Cardiac muscle cell (in vitro differentiated cells and primary cell): ENCODE measurements around the gene KCNIP4. TPM values are rescaled to one million over a fixed set of nuclear protein-coding genes. Genes with fewer than 3 reads are reported as not detected.

Experiments
- DNase-seq, 2 donors: peaks; one replicate each; pipeline versions ENCODE4 v3.0.0 to v3.0.0-alpha.2; 2010 to 2017; ENCODE audit warnings: low read depth in 1 of 2, low spot score in 1 of 2
- H3K27ac ChIP-seq: fragments of 200-600 bp; sonication (generic); 2 replicates; pipeline ENCODE4 v1.5.1; 2016
- H3K27me3 ChIP-seq: fragments of 200-600 bp; sonication (generic); 2 replicates; pipeline ENCODE4 v1.6.0; 2016; ENCODE audit warnings: control low read depth
- H3K36me3 ChIP-seq: fragments of 200-600 bp; sonication (generic); 2 replicates; pipeline ENCODE4 v1.5.1; 2016; ENCODE audit warnings: control low read depth
- H3K4me1 ChIP-seq: fragments of 200-600 bp; sonication (generic); 2 replicates; pipeline ENCODE4 v1.8.1; 2017; ENCODE audit warnings: low read depth, mild to moderate bottlenecking, mixed run types
- H3K4me3 ChIP-seq: fragments of 200-600 bp; sonication (generic); 2 replicates; pipeline ENCODE4 v1.5.1; 2016; ENCODE audit warnings: mild to moderate bottlenecking
- H3K9me3 ChIP-seq: fragments of 200-600 bp; sonication (generic); 2 replicates; pipeline ENCODE4 v1.5.1; 2017; ENCODE audit warnings: low read depth, mild to moderate bottlenecking, control low read depth
- polyA plus RNA-seq: library from polyadenylated mRNA; unstranded; fragments of >200 nt; fragmentation: Nextera tagmentation; extraction: Ambion mirVana; gene quantifications from 2 replicates; pipeline ENCODE4 v1.2.1, GENCODE V29; 2016
- total RNA-seq: library from RNA; depleted of rRNA; stranded (reverse); fragments of >200 nt; gene quantifications from 2 replicates; pipeline ENCODE4 v1.2.3, GENCODE V29; 2016
- TF ChIP-seq, protein P1 (sequence below): IDR thresholded peaks from 2 replicates; pipeline ENCODE4 v1.5.1; 2012; ENCODE audit warnings: low read depth, mild to moderate bottlenecking, low read length

KCNIP4 gene
- total and polyA plus RNA-seq, 2 experiments from 2014 or later: 14.5 to 15.9 TPM

DNA sequence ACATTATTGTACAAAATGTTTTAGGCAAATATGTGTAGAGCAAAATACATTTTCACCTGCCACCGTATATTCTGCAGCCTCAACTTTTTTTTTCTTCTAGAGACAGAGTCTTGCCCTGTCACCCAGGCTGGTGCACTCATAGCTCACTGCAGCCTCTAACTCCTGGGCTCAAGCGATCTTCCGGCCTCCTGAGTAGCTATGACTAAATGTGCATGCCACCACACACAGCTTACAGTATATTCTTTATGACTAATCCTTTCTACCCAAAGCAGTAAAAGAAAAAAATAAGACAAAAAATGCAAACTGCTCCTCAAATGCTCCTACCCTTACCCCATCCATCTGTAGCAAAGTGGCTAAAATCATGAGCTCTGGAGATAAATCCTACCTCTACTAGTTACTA is 426.3 kb downstream of the KCNIP4 start:
- Histone ChIP-seq H3K9me3 (no peaks in the 10 kb centered on the region), H3K36me3 (no peaks in the 10 kb centered on the region), H3K27ac (no peak overlapping the region), H3K27me3 (no peaks in the 10 kb centered on the region), H3K4me1 (peaks cover 5% of the 10 kb centered on the region), H3K4me3 (no peak overlapping the region)
- TF ChIP-seq, protein P1, sequence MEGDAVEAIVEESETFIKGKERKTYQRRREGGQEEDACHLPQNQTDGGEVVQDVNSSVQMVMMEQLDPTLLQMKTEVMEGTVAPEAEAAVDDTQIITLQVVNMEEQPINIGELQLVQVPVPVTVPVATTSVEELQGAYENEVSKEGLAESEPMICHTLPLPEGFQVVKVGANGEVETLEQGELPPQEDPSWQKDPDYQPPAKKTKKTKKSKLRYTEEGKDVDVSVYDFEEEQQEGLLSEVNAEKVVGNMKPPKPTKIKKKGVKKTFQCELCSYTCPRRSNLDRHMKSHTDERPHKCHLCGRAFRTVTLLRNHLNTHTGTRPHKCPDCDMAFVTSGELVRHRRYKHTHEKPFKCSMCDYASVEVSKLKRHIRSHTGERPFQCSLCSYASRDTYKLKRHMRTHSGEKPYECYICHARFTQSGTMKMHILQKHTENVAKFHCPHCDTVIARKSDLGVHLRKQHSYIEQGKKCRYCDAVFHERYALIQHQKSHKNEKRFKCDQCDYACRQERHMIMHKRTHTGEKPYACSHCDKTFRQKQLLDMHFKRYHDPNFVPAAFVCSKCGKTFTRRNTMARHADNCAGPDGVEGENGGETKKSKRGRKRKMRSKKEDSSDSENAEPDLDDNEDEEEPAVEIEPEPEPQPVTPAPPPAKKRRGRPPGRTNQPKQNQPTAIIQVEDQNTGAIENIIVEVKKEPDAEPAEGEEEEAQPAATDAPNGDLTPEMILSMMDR: no peak
- DNase-seq: no peak

DNA sequence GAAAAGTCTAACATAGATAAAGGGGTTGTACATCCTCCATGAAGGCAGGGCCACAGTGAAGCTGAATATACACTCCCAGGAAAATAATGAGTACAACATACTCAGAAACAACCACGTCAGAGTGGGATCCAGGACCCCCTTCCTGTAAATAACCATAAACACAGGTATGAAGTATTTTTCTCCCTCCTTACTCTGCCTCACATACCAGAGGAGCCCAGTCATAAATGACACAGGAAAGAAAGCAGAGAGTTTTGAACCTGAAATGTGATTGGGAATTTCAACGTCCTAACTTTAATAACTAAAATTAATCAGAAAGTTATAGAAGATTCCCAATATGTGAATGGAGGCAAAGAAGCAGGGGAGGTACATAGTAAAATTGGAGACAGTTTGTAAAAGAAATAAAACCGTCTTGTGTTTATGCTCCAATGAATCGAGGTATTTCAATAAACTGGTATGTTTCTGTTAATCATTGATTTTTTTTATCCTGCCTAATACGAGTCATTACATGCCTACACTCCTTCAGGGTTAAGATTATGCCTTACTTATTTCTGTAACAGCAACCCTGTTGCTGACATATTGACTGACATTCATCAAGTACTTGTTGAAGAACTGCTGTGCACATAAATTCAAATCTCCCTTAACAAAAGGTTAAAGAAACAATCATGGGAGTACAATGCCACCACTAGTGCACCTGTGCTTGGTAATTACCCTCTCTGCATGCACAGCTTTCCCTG is 431.3 kb downstream of the KCNIP4 start:
- TF ChIP-seq, protein P1: no peak
- Histone ChIP-seq H3K27ac (no peak overlapping the region), H3K4me3 (no peak overlapping the region), H3K36me3 (no peaks in the 10 kb centered on the region), H3K9me3 (no peaks in the 10 kb centered on the region), H3K4me1 (peaks cover 20% of the 10 kb centered on the region), H3K27me3 (no peaks in the 10 kb centered on the region)
- DNase-seq: no peak

DNA sequence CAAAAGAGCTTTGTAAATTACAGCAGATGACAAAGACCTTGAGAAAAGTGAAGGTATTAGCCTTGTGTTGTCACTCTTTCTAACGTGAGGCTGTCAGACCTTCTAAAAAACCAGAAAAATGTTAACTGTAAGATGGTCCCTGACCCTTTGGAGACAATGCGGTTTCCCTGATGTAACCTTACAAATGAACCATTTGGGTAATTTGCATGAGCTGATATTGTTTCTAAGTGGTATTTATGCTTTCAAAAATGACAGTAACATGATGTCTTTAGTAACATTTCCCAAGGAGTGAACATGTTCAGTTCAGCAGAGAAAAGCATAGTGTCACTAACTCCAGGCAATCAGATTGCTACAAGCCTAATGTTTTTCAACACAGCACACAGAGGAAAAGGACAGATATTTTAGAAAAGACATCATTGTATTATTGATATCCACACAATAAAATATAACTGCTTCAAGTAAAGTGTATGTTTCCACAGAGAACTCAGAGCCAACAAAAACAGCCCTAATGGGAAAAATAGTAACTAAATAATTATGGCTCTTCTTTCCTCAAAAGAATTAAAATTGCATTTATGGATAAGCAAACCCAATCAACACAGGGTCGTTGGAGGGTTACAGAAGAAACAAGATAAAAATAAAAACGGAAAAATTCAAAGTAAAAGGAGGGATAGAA is 434.4 kb downstream of the KCNIP4 start:
- no peaks in the 10 kb centered on the region for H3K9me3 ChIP-seq
- H3K36me3 ChIP-seq: no peaks in the 10 kb centered on the region
- DNase-seq: no peak
- no peak overlapping the region for H3K4me3 ChIP-seq
- H3K27me3 ChIP-seq: no peaks in the 10 kb centered on the region
- H3K27ac ChIP-seq: no peak overlapping the region
- peaks cover 20% of the 10 kb centered on the region for H3K4me1 ChIP-seq
- TF ChIP-seq, protein P1: no peak

DNA sequence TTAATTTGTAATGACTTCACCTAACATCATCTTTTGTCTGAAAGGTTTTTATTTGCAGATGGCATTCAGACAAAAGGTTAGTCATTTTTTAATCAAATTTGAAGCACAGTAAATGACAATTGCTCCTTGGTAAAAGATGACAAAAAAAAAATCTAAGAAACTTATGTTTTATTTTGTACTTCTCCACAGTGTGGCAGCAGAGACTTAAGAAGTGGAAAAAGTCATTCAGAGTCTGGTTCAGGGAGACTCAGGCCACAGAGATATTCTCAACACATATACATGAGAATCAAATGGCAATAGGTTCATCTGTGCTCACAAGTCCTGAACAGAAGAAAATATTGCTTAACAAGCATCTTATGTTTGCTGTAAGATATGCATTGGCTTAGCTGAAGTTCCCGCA is 436.2 kb downstream of the KCNIP4 start:
- peak; percentile 66 to 73 for DNase-seq
- Histone ChIP-seq H3K27me3 (no peaks in the 10 kb centered on the region), H3K4me3 (no peak overlapping the region), H3K36me3 (no peaks in the 10 kb centered on the region), H3K9me3 (no peaks in the 10 kb centered on the region), H3K4me1 (peaks cover 15% of the 10 kb centered on the region), H3K27ac (no peak overlapping the region)
- TF ChIP-seq, protein P1: peak; percentile 36

DNA sequence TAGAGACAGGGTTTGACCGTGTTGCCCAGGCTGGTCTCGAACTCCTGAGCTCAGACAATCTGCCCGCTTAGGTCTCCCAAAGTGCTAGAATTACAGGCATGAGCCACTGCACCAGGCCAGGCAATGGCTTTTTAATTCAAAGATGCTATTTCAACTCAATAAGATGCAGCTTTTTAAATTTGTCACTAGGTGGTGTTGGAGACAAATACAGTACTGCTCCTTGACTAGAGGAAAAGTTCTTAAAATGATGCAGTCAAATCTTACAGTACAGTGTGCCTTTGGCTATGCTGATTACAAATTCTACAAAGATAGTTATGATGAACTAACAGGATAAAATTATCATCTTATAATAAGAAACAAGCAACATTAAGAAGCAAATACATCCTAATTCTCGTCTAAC is 441.1 kb downstream of the KCNIP4 start:
- Histone ChIP-seq H3K36me3 (no peaks in the 10 kb centered on the region), H3K27ac (no peak overlapping the region), H3K4me3 (no peak overlapping the region), H3K27me3 (no peaks in the 10 kb centered on the region), H3K9me3 (no peaks in the 10 kb centered on the region), H3K4me1 (no peaks in the 10 kb centered on the region)
- TF ChIP-seq, protein P1: peak; percentile 28
- DNase-seq: peak in 1 of 2 donors; percentile 29
